ENCODE results near the gene PAK5.

DNA sequence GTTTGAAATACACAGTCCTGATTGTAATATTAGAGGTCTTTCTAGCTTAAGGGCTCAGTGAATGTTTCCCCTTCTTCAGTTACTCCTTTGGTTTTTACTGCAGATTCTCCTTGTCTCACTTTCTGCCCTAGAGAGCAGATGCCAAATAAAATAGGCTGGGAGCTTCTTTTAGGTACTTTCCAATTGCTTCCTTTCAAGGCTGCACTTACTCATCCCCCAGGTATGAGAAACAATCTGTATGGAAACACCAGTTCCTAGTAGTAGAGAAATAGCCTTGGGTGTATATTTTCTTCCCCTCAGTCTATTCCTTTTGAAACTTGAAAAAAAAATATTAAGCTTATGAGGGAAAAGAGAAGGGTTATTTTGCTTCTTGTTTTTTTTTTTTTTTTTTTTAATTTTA, 139.7 kb downstream of the PAK5 start:
- TF ChIP-seq, protein P1, sequence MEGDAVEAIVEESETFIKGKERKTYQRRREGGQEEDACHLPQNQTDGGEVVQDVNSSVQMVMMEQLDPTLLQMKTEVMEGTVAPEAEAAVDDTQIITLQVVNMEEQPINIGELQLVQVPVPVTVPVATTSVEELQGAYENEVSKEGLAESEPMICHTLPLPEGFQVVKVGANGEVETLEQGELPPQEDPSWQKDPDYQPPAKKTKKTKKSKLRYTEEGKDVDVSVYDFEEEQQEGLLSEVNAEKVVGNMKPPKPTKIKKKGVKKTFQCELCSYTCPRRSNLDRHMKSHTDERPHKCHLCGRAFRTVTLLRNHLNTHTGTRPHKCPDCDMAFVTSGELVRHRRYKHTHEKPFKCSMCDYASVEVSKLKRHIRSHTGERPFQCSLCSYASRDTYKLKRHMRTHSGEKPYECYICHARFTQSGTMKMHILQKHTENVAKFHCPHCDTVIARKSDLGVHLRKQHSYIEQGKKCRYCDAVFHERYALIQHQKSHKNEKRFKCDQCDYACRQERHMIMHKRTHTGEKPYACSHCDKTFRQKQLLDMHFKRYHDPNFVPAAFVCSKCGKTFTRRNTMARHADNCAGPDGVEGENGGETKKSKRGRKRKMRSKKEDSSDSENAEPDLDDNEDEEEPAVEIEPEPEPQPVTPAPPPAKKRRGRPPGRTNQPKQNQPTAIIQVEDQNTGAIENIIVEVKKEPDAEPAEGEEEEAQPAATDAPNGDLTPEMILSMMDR (IDR thresholded peaks at IDR 0.05), result no peak
- TF ChIP-seq SMC3 (IDR thresholded peaks at IDR 0.05) (no peak), RAD21 (conservative IDR thresholded peaks at IDR 0.05 in 1 of 2, IDR thresholded peaks at IDR 0.05 in 1 of 2) (no peak)
- TF ChIP-seq, protein P2, sequence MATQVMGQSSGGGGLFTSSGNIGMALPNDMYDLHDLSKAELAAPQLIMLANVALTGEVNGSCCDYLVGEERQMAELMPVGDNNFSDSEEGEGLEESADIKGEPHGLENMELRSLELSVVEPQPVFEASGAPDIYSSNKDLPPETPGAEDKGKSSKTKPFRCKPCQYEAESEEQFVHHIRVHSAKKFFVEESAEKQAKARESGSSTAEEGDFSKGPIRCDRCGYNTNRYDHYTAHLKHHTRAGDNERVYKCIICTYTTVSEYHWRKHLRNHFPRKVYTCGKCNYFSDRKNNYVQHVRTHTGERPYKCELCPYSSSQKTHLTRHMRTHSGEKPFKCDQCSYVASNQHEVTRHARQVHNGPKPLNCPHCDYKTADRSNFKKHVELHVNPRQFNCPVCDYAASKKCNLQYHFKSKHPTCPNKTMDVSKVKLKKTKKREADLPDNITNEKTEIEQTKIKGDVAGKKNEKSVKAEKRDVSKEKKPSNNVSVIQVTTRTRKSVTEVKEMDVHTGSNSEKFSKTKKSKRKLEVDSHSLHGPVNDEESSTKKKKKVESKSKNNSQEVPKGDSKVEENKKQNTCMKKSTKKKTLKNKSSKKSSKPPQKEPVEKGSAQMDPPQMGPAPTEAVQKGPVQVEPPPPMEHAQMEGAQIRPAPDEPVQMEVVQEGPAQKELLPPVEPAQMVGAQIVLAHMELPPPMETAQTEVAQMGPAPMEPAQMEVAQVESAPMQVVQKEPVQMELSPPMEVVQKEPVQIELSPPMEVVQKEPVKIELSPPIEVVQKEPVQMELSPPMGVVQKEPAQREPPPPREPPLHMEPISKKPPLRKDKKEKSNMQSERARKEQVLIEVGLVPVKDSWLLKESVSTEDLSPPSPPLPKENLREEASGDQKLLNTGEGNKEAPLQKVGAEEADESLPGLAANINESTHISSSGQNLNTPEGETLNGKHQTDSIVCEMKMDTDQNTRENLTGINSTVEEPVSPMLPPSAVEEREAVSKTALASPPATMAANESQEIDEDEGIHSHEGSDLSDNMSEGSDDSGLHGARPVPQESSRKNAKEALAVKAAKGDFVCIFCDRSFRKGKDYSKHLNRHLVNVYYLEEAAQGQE (IDR thresholded peaks at IDR 0.05), result no peak
